WI38 (cell line): Measurements from ENCODE around the gene BBIP1.

Experiments
- H3K4me3 ChIP-seq: 2 replicates; pipeline ENCODE4 v1.5.1; 2011; ENCODE audit warnings: low read depth, mild to moderate bottlenecking, control low read depth, low read length
- CTCF ChIP-seq: IDR thresholded peaks from 2 replicates; pipeline ENCODE4 v1.5.1; 2012; ENCODE audit warnings: low read depth, mild to moderate bottlenecking, control low read depth, low read length

The BBIP1 gene

DNA sequence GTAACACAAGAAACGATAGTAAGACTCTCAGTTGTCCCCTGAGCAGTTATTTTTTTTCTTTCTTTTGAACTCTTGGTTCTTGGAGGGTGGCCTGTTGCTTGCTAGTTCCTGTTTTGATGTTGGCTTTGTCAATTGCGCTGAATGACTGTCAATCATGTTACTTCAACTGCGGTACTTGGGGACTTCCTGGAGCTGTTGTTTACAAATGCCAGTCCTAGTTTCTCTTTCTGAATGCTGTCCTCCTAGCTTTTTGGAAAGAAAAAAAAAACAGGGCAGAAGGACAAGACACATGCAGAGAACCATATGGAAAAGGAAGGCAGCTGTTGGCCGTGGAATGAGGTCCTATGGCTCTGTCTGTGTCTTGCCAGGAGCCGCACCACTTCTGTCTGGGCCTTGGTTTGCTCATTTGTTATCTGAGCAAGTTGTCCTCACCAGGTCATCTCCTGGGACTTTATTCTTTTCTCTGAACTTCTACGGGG is 54.3 kb downstream of the BBIP1 start:
- TF ChIP-seq CTCF = no peak
- H3K4me3 ChIP-seq = no peak overlapping the region; the same call in 1 of the 2 replicates

- H3K4me3 ChIP-seq = no peak overlapping the region
- no peak for TF ChIP-seq CTCF
Observed at GRCh38 chr10:110863956-110864355, 55.0 kb downstream of the BBIP1 start.

- H3K4me3 ChIP-seq = no peak overlapping the region
Observed at GRCh38 chr10:110863361-110863760, 55.6 kb downstream of the BBIP1 start.

GRCh38 chr10:110862961-110863360 is 56.0 kb downstream of the BBIP1 start:
- no peak for TF ChIP-seq CTCF
- H3K4me3 ChIP-seq = no peak overlapping the region

More at GRCh38 chr10:110863361-110863760, 55.6 kb downstream of the BBIP1 start:
- TF ChIP-seq CTCF = no peak

DNA sequence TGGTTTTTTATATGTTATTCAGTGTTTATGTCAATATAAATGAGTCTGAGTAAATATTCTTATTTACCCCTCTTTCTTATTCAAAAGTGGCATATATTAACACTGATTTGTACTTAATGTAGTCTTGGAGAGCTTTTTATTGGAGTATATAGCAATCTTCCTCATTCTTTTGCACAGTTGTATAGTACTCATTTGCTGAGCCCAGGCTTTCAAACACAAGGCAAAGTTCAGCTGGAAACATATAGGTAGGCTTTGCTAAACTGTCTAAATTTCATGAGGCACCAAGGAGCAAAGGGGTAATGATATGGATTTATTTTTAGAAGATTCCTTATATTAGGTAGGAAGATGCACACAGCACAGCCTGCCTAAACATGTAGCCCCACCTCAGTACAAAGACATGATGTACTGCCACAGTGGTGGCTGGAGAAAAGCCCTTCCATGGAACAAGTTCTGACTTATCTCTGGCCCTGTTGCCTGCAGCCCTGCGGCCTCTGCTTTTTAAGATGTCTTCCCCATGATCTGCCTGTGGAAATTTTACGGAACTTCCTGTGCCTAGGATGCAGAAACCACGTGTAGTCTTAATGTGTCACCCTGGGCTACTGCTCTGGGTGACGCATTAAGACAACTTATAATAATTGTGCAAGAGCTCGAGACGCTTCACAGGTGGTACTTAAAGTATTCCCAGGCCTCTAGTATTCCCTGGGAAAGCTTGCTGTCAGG is 56.9 kb downstream of the BBIP1 start:
- no peak for TF ChIP-seq CTCF

GRCh38 chr10:110861476-110861875 is 57.5 kb downstream of the BBIP1 start:
- no peak overlapping the region for H3K4me3 ChIP-seq
- no peak for TF ChIP-seq CTCF

More for the DNA sequence above, 56.9 kb downstream of the BBIP1 start:
- H3K4me3 ChIP-seq = no peak overlapping the region

DNA sequence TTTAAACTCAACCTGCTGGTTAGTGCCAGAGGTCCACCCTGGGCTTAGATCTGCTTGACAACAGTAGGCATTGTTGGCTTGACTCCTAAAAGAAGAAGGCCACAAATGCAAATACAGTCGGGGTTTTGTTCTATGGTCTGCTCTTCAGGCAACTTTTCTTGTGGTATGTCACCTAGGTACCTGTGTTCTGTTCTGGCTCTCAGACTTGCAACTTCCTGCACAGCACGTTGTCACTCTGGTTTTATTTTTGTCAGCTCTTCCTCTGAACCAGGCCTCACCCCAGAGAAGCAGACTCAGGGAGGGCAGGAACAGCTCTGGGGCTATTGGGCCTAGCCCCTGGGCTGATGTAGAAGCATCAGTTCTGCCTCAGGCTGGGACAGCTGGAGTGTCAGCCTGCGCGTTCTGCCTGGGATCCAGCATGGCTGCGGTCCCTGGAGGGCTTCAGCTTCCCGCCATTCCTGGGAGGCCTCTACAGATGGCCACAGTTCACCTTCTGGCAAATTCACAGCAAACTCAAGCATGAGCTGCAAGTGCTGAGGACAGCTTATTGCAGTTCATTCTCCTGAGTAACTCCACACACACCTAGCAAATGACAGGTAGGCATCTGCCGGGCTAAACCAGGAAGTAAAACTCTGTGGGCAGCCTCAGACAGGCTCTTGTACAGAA is 58.3 kb downstream of the BBIP1 start:
- H3K4me3 ChIP-seq = no peak overlapping the region
- no peak for TF ChIP-seq CTCF
